CD4-positive, alpha-beta T cell treated with Interferon alpha-2 for 1 hour (primary cell): ENCODE results near the gene LRRC3.
A peak's percentile ranks its signal among the peaks of the same experiment; 100 is the strongest.
"Not testable (repeated sequence)": the region's sequence is repeated elsewhere in the genome, so short reads cannot be mapped to it uniquely, and the experiment has no call there.

ENCODE experiments used
- DNase-seq, 2 donors: peaks; one replicate each; pipeline ENCODE4 v3.0.0-alpha.2; 2020 to 2022

The LRRC3 gene, protein sequence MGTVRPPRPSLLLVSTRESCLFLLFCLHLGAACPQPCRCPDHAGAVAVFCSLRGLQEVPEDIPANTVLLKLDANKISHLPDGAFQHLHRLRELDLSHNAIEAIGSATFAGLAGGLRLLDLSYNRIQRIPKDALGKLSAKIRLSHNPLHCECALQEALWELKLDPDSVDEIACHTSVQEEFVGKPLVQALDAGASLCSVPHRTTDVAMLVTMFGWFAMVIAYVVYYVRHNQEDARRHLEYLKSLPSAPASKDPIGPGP

DNA sequence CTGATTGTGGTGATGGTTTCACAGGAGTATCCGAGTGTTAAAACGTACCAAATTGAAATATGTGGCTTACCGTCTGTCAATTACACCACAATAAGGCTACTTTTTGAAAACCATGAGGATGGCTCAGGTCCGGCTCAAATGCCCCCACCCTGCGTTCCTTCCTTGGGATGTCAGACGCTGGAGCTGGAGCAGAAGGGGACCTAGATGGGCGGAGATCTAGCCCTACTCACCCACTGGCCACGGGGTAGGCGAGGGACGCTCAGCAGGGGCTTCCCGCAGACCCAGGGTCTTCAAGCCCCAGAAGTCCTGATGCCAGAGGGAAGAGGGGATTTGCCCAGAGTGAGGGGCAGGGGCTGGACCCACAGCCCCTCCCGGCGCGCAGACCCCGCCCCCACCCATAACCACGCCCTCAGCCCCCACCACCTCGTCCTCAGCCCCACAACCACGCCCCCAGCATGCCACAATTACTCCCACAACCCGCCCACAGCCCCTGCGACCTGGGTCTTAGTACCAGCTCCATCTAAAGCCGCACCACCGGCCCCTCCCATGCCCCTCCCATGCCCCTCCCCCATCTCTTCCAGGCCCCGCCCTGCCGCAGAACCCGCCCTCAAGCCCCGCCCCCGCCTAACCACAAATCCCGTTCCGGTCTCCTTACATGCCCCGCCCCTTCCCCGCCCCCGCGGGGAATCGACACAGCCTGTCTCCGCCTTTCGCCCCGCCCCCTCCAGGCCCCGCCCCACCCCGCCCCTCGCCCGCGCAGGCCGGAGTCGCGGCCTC is at the start of gene LRRC3:
Gene LRRC3, plus strand, starts transcription at position 764 of the 777 bp plus-strand sequence. CDS start 1,135 bp downstream, outside the sequence.
- peak; percentile 87 to 88 for DNase-seq

DNA sequence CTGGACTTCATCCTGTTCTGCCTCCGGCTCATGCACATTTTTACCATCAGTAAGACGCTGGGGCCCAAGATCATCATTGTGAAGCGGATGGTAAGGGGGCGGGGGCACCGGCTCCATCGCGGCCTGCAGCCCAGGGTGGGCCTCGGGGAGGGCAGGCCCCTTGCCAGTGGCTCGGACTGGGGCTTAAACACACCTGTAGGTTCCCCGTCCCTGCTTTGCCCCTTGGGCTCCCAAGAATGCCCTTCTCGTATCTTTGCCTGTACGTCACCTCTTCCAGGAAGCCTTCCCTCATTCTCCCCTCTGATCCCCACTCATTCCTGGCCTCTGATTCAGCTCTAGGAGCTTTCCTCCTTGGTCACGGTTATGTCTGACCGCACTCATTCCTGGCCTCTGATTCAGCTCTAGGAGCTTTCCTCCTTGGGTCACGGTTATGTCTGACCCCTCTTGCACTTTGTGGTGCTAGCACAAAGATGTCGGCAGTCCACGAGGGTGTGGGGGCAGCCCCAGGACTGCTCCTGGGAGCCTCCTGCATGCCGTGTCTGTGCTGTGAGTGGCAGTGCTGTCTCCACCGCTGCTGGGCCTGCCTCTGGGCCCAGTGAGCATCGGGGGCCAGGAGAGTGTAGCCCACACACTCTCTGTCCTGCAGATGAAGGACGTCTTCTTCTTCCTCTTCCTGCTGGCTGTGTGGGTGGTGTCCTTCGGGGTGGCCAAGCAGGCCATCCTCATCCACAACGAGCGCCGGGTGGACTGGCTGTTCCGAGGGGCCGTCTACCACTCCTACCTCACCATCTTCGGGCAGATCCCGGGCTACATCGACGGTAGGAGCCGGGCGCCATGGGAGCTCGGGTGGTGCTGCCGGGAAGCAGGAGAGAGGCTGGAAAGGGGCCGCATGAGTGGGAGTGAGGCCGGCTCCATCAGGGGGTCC is 49.1 kb upstream of the LRRC3 start:
- no peak for DNase-seq

DNA sequence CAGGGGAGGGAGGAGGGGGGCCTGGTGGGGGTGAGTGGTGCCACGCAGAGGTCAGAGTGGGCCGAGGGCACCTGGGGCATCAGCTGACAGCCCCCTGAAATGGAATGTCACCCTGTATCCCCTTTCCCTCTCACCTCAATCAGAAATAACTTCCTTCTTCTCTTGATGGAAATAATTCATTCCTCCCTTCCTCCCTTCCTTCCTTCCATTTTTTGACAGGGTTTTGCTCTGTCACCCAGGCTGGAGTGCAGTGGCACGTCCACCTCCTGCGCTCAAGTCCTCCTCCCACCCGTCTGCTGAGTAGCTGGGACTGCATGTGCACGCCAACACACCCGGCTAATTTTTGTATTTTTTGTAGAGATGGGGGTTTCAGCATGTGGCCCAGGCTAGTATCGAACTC is 48.4 kb upstream of the LRRC3 start:
- no peak for DNase-seq

DNA sequence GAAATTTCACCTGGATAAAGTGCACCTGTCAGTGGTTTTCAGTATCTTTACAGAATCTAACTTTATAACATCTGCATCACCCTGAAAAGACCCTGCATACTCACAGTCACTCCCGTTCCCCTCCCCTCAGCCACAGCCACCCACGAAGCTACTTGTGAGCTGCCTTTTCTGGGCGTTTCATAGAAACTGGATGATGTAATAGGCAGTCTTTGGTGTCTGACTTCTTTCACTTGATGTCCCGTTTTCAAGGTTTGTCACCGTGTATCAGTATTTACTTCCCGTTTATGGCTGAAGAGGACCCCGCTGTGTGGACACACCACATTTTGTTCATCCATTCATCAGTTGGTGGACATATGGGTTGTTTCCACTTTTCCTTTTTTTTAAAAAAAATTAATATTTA is 47.8 kb upstream of the LRRC3 start:
- peak in 1 of 2 donors; percentile 16 for DNase-seq

DNA sequence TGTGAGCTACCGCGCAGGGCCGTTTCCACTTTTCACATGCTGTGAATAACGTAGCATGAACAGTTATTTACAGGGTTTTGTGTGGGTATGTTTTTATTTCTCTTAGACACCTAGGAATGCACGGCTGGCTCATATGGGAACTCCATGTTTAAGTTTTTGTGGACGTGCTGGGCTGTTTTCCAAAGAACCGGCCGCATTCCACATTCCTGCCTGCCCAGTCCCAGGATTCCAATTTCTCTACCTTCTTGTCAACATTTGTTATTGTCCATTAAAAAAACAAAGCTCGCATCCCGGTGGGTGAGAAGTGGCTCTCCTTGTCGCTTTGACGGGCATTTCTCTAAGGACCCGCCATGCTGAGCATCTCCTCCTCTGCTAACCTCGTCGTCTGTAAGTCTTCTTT is 47.1 kb upstream of the LRRC3 start:
- DNase-seq, result no peak

DNA sequence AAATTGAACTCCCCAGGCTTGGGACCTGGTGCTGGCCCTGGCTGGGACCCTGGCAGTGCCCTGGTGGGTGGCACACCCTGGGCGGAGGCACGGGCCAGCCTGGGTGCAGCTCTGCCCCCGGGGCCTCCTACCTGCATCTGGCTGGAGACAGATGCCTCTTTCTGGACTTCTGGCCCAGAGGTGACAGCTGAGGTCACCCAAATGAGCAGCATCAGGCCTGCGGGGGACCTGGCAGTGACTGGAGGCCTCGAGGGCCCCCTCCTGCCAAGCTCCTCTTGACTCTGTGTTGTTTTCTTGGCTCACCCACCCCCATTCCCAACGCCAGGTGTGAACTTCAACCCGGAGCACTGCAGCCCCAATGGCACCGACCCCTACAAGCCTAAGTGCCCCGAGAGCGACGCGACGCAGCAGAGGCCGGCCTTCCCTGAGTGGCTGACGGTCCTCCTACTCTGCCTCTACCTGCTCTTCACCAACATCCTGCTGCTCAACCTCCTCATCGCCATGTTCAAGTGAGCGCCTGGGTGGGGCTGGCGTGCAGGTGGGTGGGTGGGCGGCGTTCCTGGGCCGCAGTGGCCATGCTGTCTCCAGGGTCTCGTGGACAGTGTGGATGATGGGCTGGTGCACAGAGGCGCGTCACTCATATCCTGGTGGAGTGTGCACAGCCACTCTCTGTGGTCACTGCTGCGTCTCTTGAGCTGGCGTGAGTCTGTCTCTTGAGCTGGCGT is 41.6 kb upstream of the LRRC3 start:
- no peak for DNase-seq

DNA sequence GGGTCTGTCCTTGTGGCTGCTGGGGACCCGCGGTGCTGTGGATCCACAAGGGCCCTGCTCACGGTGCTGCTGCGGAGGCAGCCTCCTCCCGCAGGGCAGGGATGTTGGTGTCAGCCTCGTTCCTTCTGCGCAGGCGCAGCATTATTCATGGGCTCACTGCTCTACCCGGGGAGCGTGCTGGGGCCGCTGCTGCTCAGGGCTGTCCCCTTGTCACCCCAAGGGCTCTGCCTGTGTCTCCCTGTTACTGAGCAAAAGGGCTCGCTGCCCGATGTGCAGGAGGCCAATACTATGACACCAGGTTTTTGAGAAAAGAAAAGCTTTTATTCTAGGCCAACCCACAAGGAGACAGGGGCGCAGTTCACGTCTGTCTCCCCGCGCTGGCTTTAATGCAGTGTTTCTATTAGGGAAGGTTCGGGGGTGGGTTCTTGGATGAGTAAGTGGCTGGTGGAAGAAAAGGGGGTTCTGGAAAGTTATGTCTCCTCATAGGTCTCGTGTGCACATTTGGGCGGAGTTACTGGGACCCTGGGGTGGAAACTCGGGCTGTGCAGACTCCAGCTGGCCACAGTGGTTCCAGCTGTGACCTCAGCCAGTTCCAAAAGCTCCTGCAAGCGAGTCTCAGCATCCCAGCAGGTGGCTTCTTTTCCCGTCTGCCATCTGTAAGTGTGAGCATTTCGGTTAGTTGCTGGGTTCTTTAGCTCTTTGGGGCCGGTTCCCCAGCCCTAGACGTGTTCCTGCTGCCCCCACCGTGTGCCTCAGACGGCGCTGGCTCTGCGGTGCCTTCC is 40.8 kb upstream of the LRRC3 start:
- DNase-seq, result no peak

DNA sequence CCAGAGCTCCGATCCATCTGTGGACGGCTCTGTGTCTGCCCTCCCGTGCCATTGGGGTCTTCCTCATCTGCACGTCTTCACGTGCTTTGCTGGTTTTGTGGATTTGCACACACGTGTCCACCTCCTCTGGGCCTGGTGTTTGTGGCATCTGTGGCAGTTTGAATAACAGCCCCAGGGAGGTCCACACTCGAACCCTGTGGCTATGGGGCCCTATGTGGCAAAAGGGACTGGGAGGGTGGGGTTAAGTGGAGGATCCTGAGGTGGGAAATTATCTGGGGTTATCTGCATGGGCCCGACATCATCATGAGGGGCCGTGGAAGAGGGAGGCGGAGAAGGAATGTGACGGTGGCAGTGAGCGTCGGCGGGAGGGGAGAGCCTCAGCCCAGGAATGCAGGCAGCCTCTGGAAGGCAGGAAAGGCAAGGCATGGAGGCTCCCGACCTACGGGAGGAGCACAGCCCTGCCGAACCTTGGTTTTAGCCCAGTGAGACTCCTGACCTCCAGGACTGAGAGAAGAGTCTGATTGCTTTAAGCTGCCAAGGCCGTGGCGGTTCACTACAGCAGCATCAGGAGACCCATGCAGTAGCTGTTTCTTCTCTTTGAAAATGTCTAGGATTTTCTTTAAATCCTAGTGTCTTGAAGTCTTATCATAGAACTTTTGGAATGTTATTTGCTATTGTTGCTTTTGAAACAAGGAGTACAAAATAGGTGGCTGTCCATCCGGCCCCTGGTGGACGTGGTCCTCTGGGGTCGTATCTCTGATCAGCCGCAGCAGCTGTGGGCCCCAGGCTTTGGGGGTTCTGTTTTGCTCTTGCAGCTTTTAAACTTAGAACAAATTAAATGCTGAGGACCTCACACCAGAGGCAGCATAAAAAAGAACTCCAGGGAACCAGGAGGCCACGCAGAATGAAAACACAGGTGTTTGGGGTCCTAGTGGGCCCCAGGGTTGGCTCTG is 40.0 kb upstream of the LRRC3 start:
- no peak for DNase-seq

DNA sequence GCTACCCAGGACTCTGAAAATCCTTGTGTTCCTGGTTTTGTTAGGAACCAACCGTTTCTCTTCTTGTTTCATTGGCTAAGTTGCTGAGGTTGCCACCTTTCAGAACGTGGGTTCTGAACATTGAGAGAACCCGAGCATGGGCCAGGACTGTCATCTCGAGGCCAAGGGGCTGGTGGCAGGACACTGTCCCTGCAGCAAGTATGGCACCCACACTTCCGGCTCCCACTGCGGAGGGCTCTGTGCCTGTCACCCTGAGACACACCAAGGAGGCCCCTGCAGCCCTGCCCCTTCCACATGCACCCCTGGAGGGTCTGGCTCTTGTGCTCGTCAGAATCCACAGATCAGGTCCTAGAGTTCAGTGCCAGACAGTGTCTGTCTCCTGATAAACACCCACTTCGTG is 39.1 kb upstream of the LRRC3 start:
- no peak for DNase-seq

DNA sequence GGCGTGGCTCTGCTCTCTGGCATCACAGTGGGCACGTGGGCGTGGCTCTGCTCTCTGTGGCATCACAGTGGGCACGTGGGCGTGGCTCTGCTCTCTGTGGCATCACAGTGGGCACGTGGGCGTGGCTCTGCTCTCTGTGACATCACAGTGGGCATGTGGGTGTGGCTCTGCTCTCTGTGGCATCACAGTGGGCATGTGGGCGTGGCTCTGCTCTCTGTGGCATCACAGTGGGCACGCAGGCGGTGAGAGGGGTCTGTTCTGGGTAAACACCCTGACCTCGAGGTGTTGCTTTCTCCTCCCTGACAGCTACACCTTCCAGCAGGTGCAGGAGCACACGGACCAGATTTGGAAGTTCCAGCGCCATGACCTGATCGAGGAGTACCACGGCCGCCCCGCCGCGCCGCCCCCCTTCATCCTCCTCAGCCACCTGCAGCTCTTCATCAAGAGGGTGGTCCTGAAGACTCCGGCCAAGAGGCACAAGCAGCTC is 37.6 kb upstream of the LRRC3 start:
- DNase-seq, result not testable (repeated sequence)

DNA sequence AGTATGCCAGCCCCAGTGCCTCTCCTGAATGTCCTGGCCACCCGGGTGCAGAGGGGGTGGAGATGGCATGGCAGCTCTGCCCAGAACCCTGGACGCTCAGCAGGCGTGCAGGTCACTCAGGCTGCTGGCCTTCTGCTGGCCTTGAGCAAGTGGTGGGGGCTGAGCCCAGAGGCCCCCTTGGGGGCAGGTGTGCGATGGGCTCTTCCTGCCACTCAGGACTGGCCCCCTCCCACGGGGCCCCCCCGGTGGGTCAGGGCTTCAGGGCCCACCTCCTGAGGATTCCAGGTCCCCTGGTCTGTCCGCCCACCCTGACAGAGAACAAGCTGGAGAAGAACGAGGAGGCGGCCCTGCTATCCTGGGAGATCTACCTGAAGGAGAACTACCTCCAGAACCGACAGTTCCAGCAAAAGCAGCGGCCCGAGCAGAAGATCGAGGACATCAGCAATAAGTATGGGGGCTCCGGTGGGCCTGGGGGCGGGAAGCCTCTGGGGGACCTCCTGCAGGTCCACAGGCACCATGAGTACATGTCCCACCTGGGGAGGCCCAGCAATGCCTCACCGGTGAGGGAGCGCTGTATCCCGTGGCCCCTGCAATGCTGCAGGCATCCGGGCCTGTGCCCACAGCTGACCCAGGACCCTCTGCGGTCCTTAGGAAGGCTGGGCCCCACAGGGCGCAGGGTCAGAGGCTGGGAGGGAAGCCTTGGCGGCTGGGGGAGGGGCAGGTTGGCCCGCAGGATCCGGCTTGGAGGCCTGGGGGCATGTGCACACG is 37.0 kb upstream of the LRRC3 start:
- DNase-seq, result no peak

DNA sequence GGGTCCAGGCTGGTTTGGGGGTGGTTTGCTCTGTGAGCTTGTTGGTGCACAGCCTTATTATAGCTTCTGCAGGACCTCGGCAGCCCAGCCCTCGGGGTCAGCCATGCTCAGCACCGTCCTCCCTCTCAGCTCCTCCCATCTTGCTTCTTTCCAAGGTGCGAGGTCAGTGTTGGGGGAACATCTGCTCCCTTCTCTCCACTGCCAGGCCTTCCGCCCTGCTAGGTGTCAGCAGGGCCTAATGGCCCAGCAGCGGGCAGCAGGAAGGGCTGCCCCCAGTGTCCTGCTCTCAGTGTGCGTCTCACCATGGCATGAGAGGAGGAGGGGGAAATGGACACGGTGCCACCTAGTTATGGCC is 36.5 kb upstream of the LRRC3 start:
- DNase-seq, result no peak

DNA sequence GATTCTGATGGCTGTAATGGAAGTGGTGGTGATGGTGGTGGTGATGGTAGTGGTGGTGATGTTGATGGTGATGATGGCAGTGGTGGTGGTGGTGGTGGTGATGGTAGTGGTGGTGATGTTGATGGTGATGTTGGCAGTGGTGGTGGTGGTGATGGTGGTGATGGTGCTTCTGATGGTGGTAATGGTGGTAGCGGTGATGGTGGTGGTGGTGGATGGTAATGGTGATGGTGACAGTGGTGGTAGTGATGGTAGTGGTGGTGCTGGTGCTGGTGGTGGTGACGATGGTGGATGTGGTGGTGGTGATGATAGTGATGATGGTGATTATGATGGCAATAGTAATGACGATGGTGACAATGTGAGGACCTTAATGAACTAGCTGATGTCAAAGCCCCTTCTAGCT is 35.6 kb upstream of the LRRC3 start:
- no peak for DNase-seq

DNA sequence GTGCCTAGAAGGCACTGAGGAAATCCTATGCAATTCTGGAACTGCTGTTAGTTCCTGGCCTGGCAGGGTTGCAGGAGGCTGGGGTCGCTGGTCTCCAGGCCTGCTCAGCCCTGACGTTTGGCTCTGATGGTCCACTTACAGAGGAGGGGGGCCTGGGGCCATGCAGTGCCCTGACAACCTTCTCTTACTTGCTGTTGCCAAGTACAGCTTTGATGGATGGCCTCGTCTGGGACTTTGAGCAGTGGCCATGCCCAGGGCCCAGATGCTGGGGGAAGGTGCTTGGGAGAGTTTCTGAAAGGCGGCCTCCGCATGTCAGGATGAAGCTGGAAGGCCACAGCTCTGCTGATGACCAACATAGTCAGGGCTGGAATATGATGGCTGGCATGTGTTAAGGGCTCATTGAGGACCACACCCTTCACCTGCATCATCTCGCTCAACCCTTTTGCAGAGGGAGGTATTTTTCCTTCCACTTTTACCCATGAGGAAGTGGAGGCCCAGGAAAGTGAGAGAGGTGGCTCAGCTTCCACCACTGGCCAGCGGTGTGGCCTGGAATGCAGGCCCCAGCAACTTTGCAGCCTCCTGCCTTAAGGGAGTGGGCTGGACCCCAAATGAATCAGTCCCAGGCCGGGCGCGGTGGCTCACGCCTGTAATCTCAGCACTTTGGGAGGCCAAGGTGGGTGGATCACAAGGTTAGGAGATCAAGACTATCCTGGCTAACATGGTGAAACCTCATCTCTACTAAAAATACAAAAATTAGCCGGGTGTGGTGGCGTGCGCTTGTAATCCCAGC is 34.7 kb upstream of the LRRC3 start:
- no peak for DNase-seq

DNA sequence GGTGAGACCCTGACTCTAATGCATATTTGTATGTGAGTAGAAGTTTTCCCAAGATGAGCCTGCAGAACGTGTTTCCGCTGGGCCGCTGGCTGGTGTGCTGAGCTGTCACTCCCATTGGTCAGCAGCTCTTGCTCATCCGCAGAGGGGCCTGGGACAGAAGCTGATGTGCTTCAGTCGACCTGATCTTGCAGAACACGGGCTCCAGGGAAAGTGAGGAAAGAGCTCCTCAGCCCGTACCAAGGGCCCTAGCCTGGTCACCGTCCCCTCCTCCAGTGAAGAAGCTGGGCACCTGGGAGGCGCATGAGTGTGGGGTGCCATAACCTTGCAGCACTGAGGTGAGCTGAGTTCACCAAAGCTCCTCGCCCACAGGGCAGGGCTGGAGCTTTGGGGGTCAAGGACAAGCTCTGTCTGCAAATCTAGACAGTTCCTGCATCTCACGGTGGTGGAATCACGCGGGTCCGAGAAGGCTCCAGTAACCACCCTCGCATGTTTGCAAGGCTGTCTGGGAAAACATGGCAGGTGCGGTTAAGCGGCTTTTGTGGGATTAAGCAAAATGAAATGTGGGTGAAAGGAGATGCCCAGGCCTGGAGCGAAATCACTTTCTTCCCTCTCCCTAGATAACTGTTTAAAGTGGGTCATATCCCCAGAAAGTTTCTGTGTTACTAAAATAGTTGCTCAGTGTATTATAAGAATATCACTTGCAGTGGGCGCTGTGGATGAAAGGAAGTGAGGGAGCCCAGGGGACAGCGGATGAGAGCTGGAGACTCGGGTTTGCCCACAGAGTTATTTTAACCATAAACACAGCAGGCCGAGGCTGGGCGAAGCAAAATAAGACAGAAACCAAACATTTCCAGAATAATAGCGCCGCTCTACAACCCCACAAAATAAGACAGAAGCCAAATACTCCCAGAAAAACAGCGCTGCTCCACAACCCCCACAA is 33.1 kb upstream of the LRRC3 start:
- no peak for DNase-seq

DNA sequence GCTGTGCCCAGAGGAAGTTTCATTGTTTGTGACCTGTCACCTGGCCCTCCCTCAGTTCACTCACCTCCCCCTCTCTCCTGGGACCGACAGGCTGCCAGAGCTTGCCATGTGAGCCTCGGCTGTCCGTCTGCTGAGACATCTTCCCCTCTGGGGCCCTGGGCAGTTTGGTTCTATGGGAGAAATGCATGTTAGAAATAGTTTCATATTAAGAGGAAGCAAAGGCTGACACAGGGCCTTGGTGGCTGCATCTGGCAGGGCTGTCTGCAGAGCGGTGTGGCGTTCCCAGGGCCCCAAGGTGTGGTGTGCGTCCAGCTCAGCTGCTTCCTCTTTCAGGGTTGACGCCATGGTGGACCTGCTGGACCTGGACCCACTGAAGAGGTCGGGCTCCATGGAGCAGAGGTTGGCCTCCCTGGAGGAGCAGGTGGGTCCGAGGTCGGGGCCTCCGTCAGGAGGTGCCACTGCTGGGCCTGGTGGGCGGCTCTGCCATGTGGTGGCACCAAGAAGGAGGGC is 31.9 kb upstream of the LRRC3 start:
- no peak for DNase-seq

DNA sequence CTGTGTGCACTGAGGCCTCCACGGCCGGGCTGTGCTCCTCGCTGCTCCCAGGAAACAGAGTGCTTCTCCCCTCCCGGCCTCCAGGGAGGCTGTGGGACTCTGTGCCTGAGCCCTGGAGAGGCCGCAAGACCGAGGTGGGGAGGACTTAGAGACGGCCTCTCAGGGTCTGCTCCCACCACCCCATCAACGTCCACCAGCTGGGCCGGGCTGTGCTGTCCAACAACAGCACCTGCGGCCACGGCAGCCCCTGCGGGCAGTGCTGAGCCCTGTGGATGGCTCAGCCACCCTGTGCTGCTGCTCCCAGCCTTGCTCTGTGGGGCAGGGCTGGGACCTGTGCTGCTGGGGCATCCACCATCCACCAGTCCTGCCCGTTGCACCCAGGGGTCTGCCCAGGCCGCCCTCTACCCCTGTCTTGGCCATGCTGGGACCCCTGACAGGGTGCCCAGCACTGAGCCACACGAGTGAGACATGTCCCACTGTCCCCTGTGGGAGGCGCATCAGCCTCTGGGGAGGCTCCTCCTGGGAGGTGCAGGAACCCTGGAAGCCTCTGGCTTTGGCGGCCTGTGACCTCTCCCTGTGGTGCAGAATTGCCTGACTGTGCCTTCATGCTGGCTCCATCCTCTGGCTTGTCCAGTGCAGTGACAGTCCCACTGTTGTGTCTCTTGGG is 31.2 kb upstream of the LRRC3 start:
- no peak for DNase-seq
